MG63 (cell line): Measurements from ENCODE around the gene SLC6A20. TPM values are rescaled to one million over a fixed set of nuclear protein-coding genes. Genes with fewer than 3 reads are reported as not detected.

Experiments used
- DNase-seq: peaks from one replicate; pipeline ENCODE4 v3.0.0-alpha.2; 2020
- H3K27me3 ChIP-seq: fragments of 250-450 bp; sonication (Bioruptor Pico); 2 replicates; pipeline ENCODE4 v1.5.1; 2020; ENCODE audit warnings: mild to moderate bottlenecking, moderate library complexity
- H3K36me3 ChIP-seq: fragments of 250-450 bp; sonication (Bioruptor Pico); 2 replicates; pipeline ENCODE4 v1.5.1; 2020; ENCODE audit warnings: mild to moderate bottlenecking, moderate library complexity
- H3K4me3 ChIP-seq: fragments of 250-450 bp; sonication (Bioruptor Pico); 2 replicates; pipeline ENCODE4 v1.5.1; 2020; ENCODE audit warnings: mild to moderate bottlenecking, moderate library complexity
- H3K9me3 ChIP-seq: fragments of 250-450 bp; sonication (Bioruptor Pico); 2 replicates; pipeline ENCODE4 v1.5.1; 2020; ENCODE audit warnings: mild to moderate bottlenecking, moderate library complexity
- total RNA-seq: library from RNA; depleted of rRNA; stranded (reverse); fragments of >200 nt; shearing (Covaris generic); gene quantifications from 2 replicates; pipeline ENCODE4 v1.2.3, GENCODE V29; 2014; ENCODE audit warnings: low replicate concordance

Gene SLC6A20
- total RNA-seq, 1 experiment from 2014 or later, result not detected

- Histone ChIP-seq H3K4me3 (no peak overlapping the region), H3K36me3 (no peaks in the 10 kb centered on the region), H3K9me3 (no peaks in the 10 kb centered on the region), H3K27me3 (no peaks in the 10 kb centered on the region)
- no peak for DNase-seq
Measured at GRCh38 chr3:45807681-45808540, 11.6 kb upstream of the SLC6A20 start.

- H3K36me3 ChIP-seq, result no peaks in the 10 kb centered on the region
- no peak for DNase-seq
- H3K9me3 ChIP-seq, result no peaks in the 10 kb centered on the region
- H3K27me3 ChIP-seq, result no peaks in the 10 kb centered on the region
- H3K4me3 ChIP-seq, result no peak overlapping the region
Measured at GRCh38 chr3:45807133-45807532, 10.8 kb upstream of the SLC6A20 start.

GRCh38 chr3:45806072-45806471, 9.7 kb upstream of the SLC6A20 start:
- no peaks in the 10 kb centered on the region for H3K27me3 ChIP-seq
- no peak for DNase-seq
- no peaks in the 10 kb centered on the region for H3K36me3 ChIP-seq

GRCh38 chr3:45803252-45803935, 7.1 kb upstream of the SLC6A20 start:
- Histone ChIP-seq H3K4me3 (no peak overlapping the region), H3K9me3 (no peaks in the 10 kb centered on the region), H3K36me3 (no peaks in the 10 kb centered on the region)

More at GRCh38 chr3:45806072-45806471, 9.7 kb upstream of the SLC6A20 start:
- Histone ChIP-seq H3K9me3 (no peaks in the 10 kb centered on the region), H3K4me3 (no peak overlapping the region)

GRCh38 chr3:45802146-45802545, 5.8 kb upstream of the SLC6A20 start:
- no peak for DNase-seq
- no peak overlapping the region for H3K4me3 ChIP-seq
- no peaks in the 10 kb centered on the region for H3K36me3 ChIP-seq
- no peaks in the 10 kb centered on the region for H3K27me3 ChIP-seq
- H3K9me3 ChIP-seq, result no peaks in the 10 kb centered on the region

More at GRCh38 chr3:45803252-45803935, 7.1 kb upstream of the SLC6A20 start:
- H3K27me3 ChIP-seq, result no peaks in the 10 kb centered on the region
- no peak for DNase-seq

GRCh38 chr3:45800611-45801010, 4.3 kb upstream of the SLC6A20 start:
- H3K9me3 ChIP-seq, result no peaks in the 10 kb centered on the region
- peaks cover 10% of the 10 kb centered on the region for H3K27me3 ChIP-seq
- no peak for DNase-seq
- H3K36me3 ChIP-seq, result no peaks in the 10 kb centered on the region
- H3K4me3 ChIP-seq, result no peak overlapping the region

GRCh38 chr3:45799586-45799985, 3.2 kb upstream of the SLC6A20 start:
- DNase-seq, result no peak
- H3K4me3 ChIP-seq, result no peak overlapping the region
- H3K9me3 ChIP-seq, result no peaks in the 10 kb centered on the region
- peaks cover 17% of the 10 kb centered on the region for H3K27me3 ChIP-seq
- no peaks in the 10 kb centered on the region for H3K36me3 ChIP-seq

GRCh38 chr3:45798034-45798433, 1.7 kb upstream of the SLC6A20 start:
- no peak for DNase-seq
- no peak overlapping the region for H3K4me3 ChIP-seq
- H3K9me3 ChIP-seq, result no peaks in the 10 kb centered on the region
- peaks cover 17% of the 10 kb centered on the region for H3K27me3 ChIP-seq
- no peaks in the 10 kb centered on the region for H3K36me3 ChIP-seq

GRCh38 chr3:45796902-45797637, 734 bp upstream of the SLC6A20 start:
- Histone ChIP-seq H3K4me3 (no peak overlapping the region), H3K27me3 (peaks cover 17% of the 10 kb centered on the region), H3K36me3 (no peaks in the 10 kb centered on the region)

GRCh38 chr3:45795509-45795881, 841 bp downstream of the SLC6A20 start:
- no peak for DNase-seq
- Histone ChIP-seq H3K4me3 (no peak overlapping the region), H3K27me3 (peaks cover 17% of the 10 kb centered on the region), H3K9me3 (no peaks in the 10 kb centered on the region), H3K36me3 (no peaks in the 10 kb centered on the region)

More at GRCh38 chr3:45796902-45797637, 734 bp upstream of the SLC6A20 start:
- no peak for DNase-seq
- H3K9me3 ChIP-seq, result no peaks in the 10 kb centered on the region

GRCh38 chr3:45794660-45795059, 1.7 kb downstream of the SLC6A20 start:
- Histone ChIP-seq H3K4me3 (no peak overlapping the region), H3K27me3 (peaks cover 17% of the 10 kb centered on the region), H3K9me3 (no peaks in the 10 kb centered on the region; the same call in 1 of the 2 replicates), H3K36me3 (no peaks in the 10 kb centered on the region)
- DNase-seq, result no peak

- Histone ChIP-seq H3K27me3 (peaks cover 17% of the 10 kb centered on the region), H3K36me3 (no peaks in the 10 kb centered on the region), H3K4me3 (no peak overlapping the region), H3K9me3 (peaks cover under 1% of the 10 kb centered on the region; the same call in 1 of the 2 replicates)
- DNase-seq, result no peak
Measured at GRCh38 chr3:45794177-45794560, 2.2 kb downstream of the SLC6A20 start.

GRCh38 chr3:45793482-45794176, 2.7 kb downstream of the SLC6A20 start:
- no peak for DNase-seq
- no peak overlapping the region for H3K4me3 ChIP-seq
- H3K9me3 ChIP-seq, result peaks cover 4% of the 10 kb centered on the region; the same call in 1 of the 2 replicates
- no peaks in the 10 kb centered on the region for H3K36me3 ChIP-seq
- peaks cover 17% of the 10 kb centered on the region for H3K27me3 ChIP-seq

GRCh38 chr3:45792516-45793172, 3.7 kb downstream of the SLC6A20 start:
- H3K27me3 ChIP-seq, result peaks cover 17% of the 10 kb centered on the region
- H3K9me3 ChIP-seq, result peaks cover 4% of the 10 kb centered on the region; the same call in 1 of the 2 replicates
- H3K4me3 ChIP-seq, result no peak overlapping the region
- no peaks in the 10 kb centered on the region for H3K36me3 ChIP-seq
- no peak for DNase-seq

GRCh38 chr3:45792036-45792435, 4.3 kb downstream of the SLC6A20 start:
- no peak for DNase-seq
- Histone ChIP-seq H3K9me3 (peaks cover 4% of the 10 kb centered on the region; the same call in 1 of the 2 replicates), H3K27me3 (peaks cover 17% of the 10 kb centered on the region), H3K4me3 (no peak overlapping the region), H3K36me3 (no peaks in the 10 kb centered on the region)

GRCh38 chr3:45790596-45790995, 5.7 kb downstream of the SLC6A20 start:
- no peak for DNase-seq
- peaks cover 6% of the 10 kb centered on the region for H3K27me3 ChIP-seq
- peaks cover 4% of the 10 kb centered on the region; the same call in 1 of the 2 replicates for H3K9me3 ChIP-seq
- H3K36me3 ChIP-seq, result no peaks in the 10 kb centered on the region
- no peak overlapping the region for H3K4me3 ChIP-seq
